Spleen (tissue), 11 donors: Measurements from ENCODE around the gene PLXNA3. TPM values are rescaled to one million over a fixed set of nuclear protein-coding genes. Genes with fewer than 3 reads are reported as not detected.

Source experiments
- DNase-seq: peaks from one replicate; pipeline ENCODE4 v3.0.0-alpha.2; 2020
- H3K27ac ChIP-seq, 8 donors: fragments of 200-600 bp; sonication (generic) in 7 of 8; 1 replicate in 4 of 8; 2 replicates in 4 of 8; pipeline versions ENCODE4 v1.5.0 to v1.8.0; 2016 to 2021; ENCODE audit warnings: inconsistent platforms in 4 of 8, mild to moderate bottlenecking in 4 of 8, moderate library complexity in 1 of 8
- H3K27me3 ChIP-seq, 7 donors: fragments of 200-600 bp; sonication (generic) in 6 of 7; replicated peaks in 1 of 7; 1 replicate in 4 of 7; 2 replicates in 3 of 7; pipeline versions ENCODE4 v1.5.0 to v1.8.0; 2016 to 2021; ENCODE audit warnings: inconsistent platforms in 3 of 7, mild to moderate bottlenecking in 1 of 7
- H3K36me3 ChIP-seq, 6 donors: fragments of 200-600 bp; sonication (generic) in 5 of 6; 1 replicate in 4 of 6; 2 replicates in 2 of 6; pipeline versions ENCODE4 v1.5.0 to v1.8.0; 2016 to 2021; ENCODE audit warnings: inconsistent platforms in 2 of 6
- H3K4me1 ChIP-seq, 6 donors: fragments of 200-600 bp; sonication (generic) in 5 of 6; 1 replicate in 3 of 6; 2 replicates in 3 of 6; pipeline versions ENCODE4 v1.5.0 to v1.8.0; 2016 to 2021; ENCODE audit warnings: inconsistent platforms in 3 of 6
- H3K4me3 ChIP-seq, 8 donors: fragments of 200-600 bp; sonication (generic) in 7 of 8; 1 replicate in 4 of 8; 2 replicates in 4 of 8; pipeline versions ENCODE4 v1.5.0 to v1.8.0; 2016 to 2021; ENCODE audit warnings: inconsistent platforms in 4 of 8, mild to moderate bottlenecking in 4 of 8, moderate library complexity in 2 of 8
- H3K9me3 ChIP-seq, 8 donors: fragments of 200-600 bp; sonication (generic) in 7 of 8; 1 replicate in 4 of 8; 2 replicates in 4 of 8; pipeline versions ENCODE4 v1.5.0 to v1.8.0; 2016 to 2021; ENCODE audit warnings: inconsistent platforms in 4 of 8
- CTCF ChIP-seq, 11 experiments: fragments of 200-600 bp in 7 of 11; fragments of 450-650 bp in 4 of 11; sonication (generic) in 4 of 11; IDR thresholded peaks in 8 of 11; conservative IDR thresholded peaks in 3 of 11; 1 replicate in 7 of 11; 2 replicates in 4 of 11; pipeline versions ENCODE4 v1.4.0 to v1.8.0; 2016 to 2021; ENCODE audit warnings: antibody characterized with exemption in 11 of 11, inconsistent platforms in 4 of 11, mild to moderate bottlenecking in 1 of 11
- POLR2A ChIP-seq, 3 donors: fragments of 450-650 bp; IDR thresholded peaks; one replicate each; pipeline ENCODE4 v1.5.1; 2017; ENCODE audit warnings: antibody characterized with exemption in 3 of 3, mild to moderate bottlenecking in 1 of 3
- POLR2AphosphoS5 ChIP-seq, 3 donors: sonication (generic); formaldehyde crosslinking; IDR thresholded peaks; one replicate each; pipeline ENCODE4 v1.5.1; 2017; ENCODE audit warnings: antibody characterized with exemption in 3 of 3
- WGBS, 5 donors: extraction: QIAGEN DNeasy Blood & Tissue Kit in 3 of 5; methylation state at CpG; one replicate each; pipeline versions ENCODE4 v1.1.5 to v1.1.7; 2013 to 2018; 5-methylcytosine and 5-hydroxymethylcytosine counted together
- intact Hi-C: fragments of 100-400 bp; cut with DNase I; formaldehyde crosslinking; loops from one replicate; pipeline ENCODE4 v1.15.0; 2023; ENCODE audit warnings: low total_unique reads
- polyA plus RNA-seq, 3 donors: library from polyadenylated mRNA; stranded (reverse); fragments of 200-250 nt; gene quantifications; one replicate each; pipeline ENCODE4 v1.2.1, GENCODE V29; 2013
- total RNA-seq, 7 donors: library from RNA; depleted of rRNA in 3 of 7; stranded (reverse); fragments of >200 nt in 3 of 7; fragmentation: NEBNext Ultra II Directional in 4 of 7; extraction: Animal tissue kit (Norgen Biotek cat#: 25700) in 4 of 7; gene quantifications; one replicate each; pipeline versions ENCODE4 v1.1.0 to v1.2.1, GENCODE V29; 2016 to 2021
- donor health status: healthy with polysubstance abuse.
- donor health status: DM: no; HTN: no; CAD: no; lungs with moderate emphysema.
- donor health status: DM: no; HTN: no; CAD: no.
- donor health status: Bipolar disorder and iron deficiency.
- donor health status: healthy.
- donor health status: DM: no; HTN: no; CAD: no.
- donor health status: DM: yes; HTN: yes; CAD: no.

PLXNA3 gene
- total and polyA plus RNA-seq, 10 donors = 2.5 to 46.8 (median 14.7) TPM

- Histone ChIP-seq H3K9me3 (no peaks in the 10 kb centered on the region), H3K27me3 (no peaks in the 10 kb centered on the region), H3K4me1 (peaks cover 0 to 24% (median 8%) of the 10 kb centered on the region in 6 donors), H3K4me3 (no peak overlapping the region), H3K36me3 (peaks cover 0 to 16% (median 0%) of the 10 kb centered on the region in 6 donors), H3K27ac (no peak overlapping the region)
- TF ChIP-seq POLR2A (IDR thresholded peaks at IDR 0.05) (no peak), POLR2AphosphoS5 (IDR thresholded peaks at IDR 0.05) (no peak), CTCF (IDR thresholded peaks at IDR 0.05 in 8 of 11, conservative IDR thresholded peaks at IDR 0.05 in 3 of 11) (no peak)
- WGBS, 5 donors = 83 to 91% (median 86%) methylated on average over 8 of the region's 8 CpGs
- no peak for DNase-seq
- intact Hi-C loops = no loop called here
These were observed 18.7 kb downstream of the PLXNA3 start for GRCh38 chrX:154476821-154477220.

GRCh38 chrX:154477891-154478477 is 19.9 kb downstream of the PLXNA3 start:
- peak; percentile 79 for DNase-seq

GRCh38 chrX:154478728-154479622 is 20.9 kb downstream of the PLXNA3 start, which contains the start of gene LAGE3:
TSS of gene LAGE3 (minus strand) at chrX:154479281. CDS start at chrX:154478915, 366 bp downstream.
- Histone ChIP-seq H3K4me1 (peaks cover 0 to 26% (median 8%) of the 10 kb centered on the region in 6 donors), H3K4me3 (peak within 1 kb of the TSS; percentile 18 to 70 (median 46)), H3K27ac (peak within 1 kb of the TSS; percentile 75 to 92 (median 88)), H3K9me3 (no peaks in the 10 kb centered on the region), H3K36me3 (peaks cover 0 to 6% (median 0%) of the 10 kb centered on the region in 6 donors), H3K27me3 (no peaks in the 10 kb centered on the region)
- WGBS, 5 donors = 1 to 54% (median 3%) methylated on average over 10 to 85 of the region's 85 CpGs
- DNase-seq = peak; percentile 97
- intact Hi-C loops = no loop called here
- TF ChIP-seq POLR2A (IDR thresholded peaks at IDR 0.05) (peak in 1 of 3 donors; percentile 39), POLR2AphosphoS5 (IDR thresholded peaks at IDR 0.05) (peak; percentile 88 to 91 (median 90)), CTCF (IDR thresholded peaks at IDR 0.05 in 8 of 11, conservative IDR thresholded peaks at IDR 0.05 in 3 of 11) (peak in 1 of 11 experiments; percentile 11)

More at GRCh38 chrX:154477891-154478477, 19.9 kb downstream of the PLXNA3 start:
- Histone ChIP-seq H3K36me3 (peaks cover 0 to 4% (median 0%) of the 10 kb centered on the region in 6 donors), H3K4me1 (peaks cover 0 to 24% (median 8%) of the 10 kb centered on the region in 6 donors), H3K27me3 (no peaks in the 10 kb centered on the region), H3K27ac (peak overlapping the region; percentile 75 to 92 (median 88)), H3K4me3 (peak overlapping the region in 6 of 8 donors; percentile 40 to 70 (median 52)), H3K9me3 (no peaks in the 10 kb centered on the region)
- intact Hi-C loops = no loop called here
- 62 to 77% (median 67%) methylated on average over 23 to 24 of the region's 24 CpGs for WGBS, 5 donors
- TF ChIP-seq CTCF (IDR thresholded peaks at IDR 0.05 in 8 of 11, conservative IDR thresholded peaks at IDR 0.05 in 3 of 11) = no peak
- TF ChIP-seq POLR2AphosphoS5 (IDR thresholded peaks at IDR 0.05) = no peak
- TF ChIP-seq POLR2A (IDR thresholded peaks at IDR 0.05) = no peak
